Parathyroid adenoma (tissue), 2 donors: ENCODE data around the gene ABCC2.
"Not testable (repeated sequence)": the region's sequence is repeated elsewhere in the genome, so short reads cannot be mapped to it uniquely, and the experiment has no call there.

ENCODE experiments used
- H2AFZ ChIP-seq: fragments of 300-600 bp; sonication (generic); one replicate; pipeline ENCODE4 v1.7.0; 2017; ENCODE audit warnings: antibody characterized with exemption, mild to moderate bottlenecking
- H3K27ac ChIP-seq: fragments of 300-600 bp; sonication (generic); one replicate; pipeline ENCODE4 v1.7.0; 2017
- H3K27me3 ChIP-seq: fragments of 300-600 bp; sonication (generic); one replicate; pipeline ENCODE4 v1.7.0; 2017; ENCODE audit warnings: low read length; ENCODE audit not compliant: control insufficient read depth, insufficient read depth
- H3K36me3 ChIP-seq: fragments of 300-600 bp; sonication (generic); one replicate; pipeline ENCODE4 v1.7.0; 2017; ENCODE audit warnings: low read length; ENCODE audit not compliant: control insufficient read depth, insufficient read depth
- H3K4me1 ChIP-seq: fragments of 300-600 bp; sonication (generic); one replicate; pipeline ENCODE4 v1.7.0; 2017; ENCODE audit warnings: control low read depth
- H3K4me2 ChIP-seq: fragments of 300-600 bp; sonication (generic); one replicate; pipeline ENCODE4 v1.7.0; 2017; ENCODE audit warnings: low read length
- H3K4me3 ChIP-seq: fragments of 300-600 bp; sonication (generic); one replicate; pipeline ENCODE4 v1.7.0; 2017; ENCODE audit warnings: low read depth, low read length
- H3K79me2 ChIP-seq: fragments of 300-600 bp; sonication (generic); one replicate; pipeline ENCODE4 v1.7.0; 2017; ENCODE audit warnings: control low read depth
- H3K9ac ChIP-seq: fragments of 300-600 bp; sonication (generic); one replicate; pipeline ENCODE4 v1.7.0; 2017; ENCODE audit warnings: mild to moderate bottlenecking
- H3K9me3 ChIP-seq: fragments of 300-600 bp; sonication (generic); one replicate; pipeline ENCODE4 v1.7.0; 2017; ENCODE audit warnings: low read length; ENCODE audit not compliant: control insufficient read depth
- TF ChIP-seq, protein P1 (sequence below): fragments of 300-600 bp; sonication (generic); IDR thresholded peaks from one replicate; pipeline ENCODE4 v1.7.0; 2017; ENCODE audit warnings: antibody characterized with exemption, mild to moderate bottlenecking
- donor health status: primary hyperparathyroidism.

ABCC2 gene

GRCh38 chr10:99883523-99883922 lies 101.1 kb downstream of the ABCC2 start:
- Histone ChIP-seq H3K4me3 (no peak overlapping the region), H3K27me3 (no peaks in the 10 kb centered on the region), H3K4me1 (peaks cover 41% of the 10 kb centered on the region), H3K9ac (no peak overlapping the region), H3K27ac (peak overlapping the region; percentile 13), H3K79me2 (peaks cover 8% of the 10 kb centered on the region), H3K36me3 (no peaks in the 10 kb centered on the region), H3K9me3 (no peaks in the 10 kb centered on the region), H2AFZ (no peak overlapping the region), H3K4me2 (no peak overlapping the region)
- TF ChIP-seq, protein P1, sequence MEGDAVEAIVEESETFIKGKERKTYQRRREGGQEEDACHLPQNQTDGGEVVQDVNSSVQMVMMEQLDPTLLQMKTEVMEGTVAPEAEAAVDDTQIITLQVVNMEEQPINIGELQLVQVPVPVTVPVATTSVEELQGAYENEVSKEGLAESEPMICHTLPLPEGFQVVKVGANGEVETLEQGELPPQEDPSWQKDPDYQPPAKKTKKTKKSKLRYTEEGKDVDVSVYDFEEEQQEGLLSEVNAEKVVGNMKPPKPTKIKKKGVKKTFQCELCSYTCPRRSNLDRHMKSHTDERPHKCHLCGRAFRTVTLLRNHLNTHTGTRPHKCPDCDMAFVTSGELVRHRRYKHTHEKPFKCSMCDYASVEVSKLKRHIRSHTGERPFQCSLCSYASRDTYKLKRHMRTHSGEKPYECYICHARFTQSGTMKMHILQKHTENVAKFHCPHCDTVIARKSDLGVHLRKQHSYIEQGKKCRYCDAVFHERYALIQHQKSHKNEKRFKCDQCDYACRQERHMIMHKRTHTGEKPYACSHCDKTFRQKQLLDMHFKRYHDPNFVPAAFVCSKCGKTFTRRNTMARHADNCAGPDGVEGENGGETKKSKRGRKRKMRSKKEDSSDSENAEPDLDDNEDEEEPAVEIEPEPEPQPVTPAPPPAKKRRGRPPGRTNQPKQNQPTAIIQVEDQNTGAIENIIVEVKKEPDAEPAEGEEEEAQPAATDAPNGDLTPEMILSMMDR: no peak

DNA sequence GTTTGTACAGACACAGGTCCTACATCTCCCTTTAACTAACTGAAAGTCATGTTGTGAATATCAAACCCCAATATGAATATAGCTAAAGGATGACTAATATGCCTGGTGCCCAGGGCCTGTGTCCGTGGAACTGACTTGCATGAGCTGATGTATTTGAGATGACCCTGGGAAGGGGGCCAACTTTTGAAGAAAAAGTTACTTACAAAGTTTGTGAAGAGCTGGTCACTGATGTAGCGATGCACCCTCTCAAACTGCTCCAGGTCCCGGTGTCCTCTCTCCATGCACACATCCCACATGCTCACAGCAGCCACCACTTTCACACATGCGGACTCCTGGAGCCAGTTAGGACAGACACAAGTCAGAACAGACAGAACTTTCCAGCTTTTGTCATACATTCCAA lies 106.2 kb downstream of the ABCC2 start:
- H3K36me3 ChIP-seq: no peaks in the 10 kb centered on the region

GRCh38 chr10:99894613-99895012 lies 112.2 kb downstream of the ABCC2 start:
- TF ChIP-seq, protein P1: no peak
- Histone ChIP-seq H3K27me3 (no peaks in the 10 kb centered on the region), H3K79me2 (peaks cover 18% of the 10 kb centered on the region), H3K27ac (no peak overlapping the region), H3K9me3 (no peaks in the 10 kb centered on the region), H3K36me3 (peaks cover 4% of the 10 kb centered on the region), H3K4me1 (peaks cover 11% of the 10 kb centered on the region), H3K4me2 (no peak overlapping the region), H3K4me3 (no peak overlapping the region), H2AFZ (no peak overlapping the region), H3K9ac (no peak overlapping the region)

More for the DNA sequence above, 106.2 kb downstream of the ABCC2 start:
- Histone ChIP-seq H3K9ac (no peak overlapping the region), H3K4me3 (no peak overlapping the region), H3K27me3 (no peaks in the 10 kb centered on the region), H2AFZ (no peak overlapping the region), H3K79me2 (peaks cover 8% of the 10 kb centered on the region), H3K27ac (peak overlapping the region; percentile 56), H3K9me3 (no peaks in the 10 kb centered on the region), H3K4me2 (no peak overlapping the region), H3K4me1 (peaks cover 24% of the 10 kb centered on the region)
- TF ChIP-seq, protein P1: no peak

GRCh38 chr10:99895066-99895465 lies 112.6 kb downstream of the ABCC2 start:
- H2AFZ ChIP-seq, H3K4me2 ChIP-seq, H3K36me3 ChIP-seq, H3K4me1 ChIP-seq, H3K27ac ChIP-seq, H3K9me3 ChIP-seq, H3K4me3 ChIP-seq, H3K27me3 ChIP-seq, H3K9ac ChIP-seq: not testable (repeated sequence)
- peaks cover 18% of the 10 kb centered on the region for H3K79me2 ChIP-seq

DNA sequence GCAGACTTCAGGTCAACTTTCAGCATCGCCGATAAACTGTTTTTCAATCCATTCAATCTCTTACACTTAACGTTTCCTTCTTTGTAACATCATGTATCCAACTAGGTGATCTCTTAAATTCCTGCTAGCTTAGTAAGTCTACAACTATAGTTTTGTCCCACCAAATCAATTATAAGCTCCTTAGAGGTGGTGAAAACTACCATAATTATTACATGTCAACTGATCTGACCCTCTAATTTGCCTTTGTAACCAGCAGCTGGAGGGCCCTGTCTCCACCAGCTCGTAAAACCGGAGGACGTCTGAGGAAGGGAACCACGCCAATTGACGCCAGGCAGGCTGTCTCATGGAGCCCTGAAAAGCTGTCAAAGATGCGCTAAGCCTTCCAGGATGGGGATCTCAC lies 113.4 kb downstream of the ABCC2 start:
- H3K27ac ChIP-seq: no peak overlapping the region
- no peak overlapping the region for H3K9ac ChIP-seq
- no peaks in the 10 kb centered on the region for H3K27me3 ChIP-seq
- H3K4me3 ChIP-seq: no peak overlapping the region
- H3K4me1 ChIP-seq: peaks cover 6% of the 10 kb centered on the region
- H3K4me2 ChIP-seq: no peak overlapping the region
- H3K9me3 ChIP-seq: no peaks in the 10 kb centered on the region
- H3K36me3 ChIP-seq: peaks cover 4% of the 10 kb centered on the region
- TF ChIP-seq, protein P1: no peak
- peaks cover 18% of the 10 kb centered on the region for H3K79me2 ChIP-seq
- H2AFZ ChIP-seq: no peak overlapping the region
